ENCODE measurements around the gene PCDHGA10. TPM values are rescaled to one million over a fixed set of nuclear protein-coding genes. Genes with fewer than 3 reads are reported as not detected.
"Not testable (repeated sequence)": the region's sequence is repeated elsewhere in the genome, so short reads cannot be mapped to it uniquely, and the experiment has no call there.

PCDHGA10 gene
- total RNA-seq, 4 donors from 2014 or later: 4.0 to 6.5 (median 6.1) TPM

DNA sequence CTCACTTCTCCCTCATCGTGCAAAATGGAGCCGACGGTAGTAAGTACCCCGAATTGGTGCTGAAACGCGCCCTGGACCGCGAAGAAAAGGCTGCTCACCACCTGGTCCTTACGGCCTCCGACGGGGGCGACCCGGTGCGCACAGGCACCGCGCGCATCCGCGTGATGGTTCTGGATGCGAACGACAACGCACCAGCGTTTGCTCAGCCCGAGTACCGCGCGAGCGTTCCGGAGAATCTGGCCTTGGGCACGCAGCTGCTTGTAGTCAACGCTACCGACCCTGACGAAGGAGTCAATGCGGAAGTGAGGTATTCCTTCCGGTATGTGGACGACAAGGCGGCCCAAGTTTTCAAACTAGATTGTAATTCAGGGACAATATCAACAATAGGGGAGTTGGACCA is 18.5 kb downstream of the PCDHGA10 start:
- 57% methylated on average over 37 of the region's 37 CpGs; no CpG with 5 or more reads in 1 of the 2 donors for WGBS, 2 donors (ENCODE audit: low coverage in 1 of 2)
- TF ChIP-seq POLR2A (IDR thresholded peaks at IDR 0.05) (no peak), EP300 (IDR thresholded peaks at IDR 0.05; ENCODE audit: low read depth) (no peak), POLR2AphosphoS5 (IDR thresholded peaks at IDR 0.05) (no peak)
- TF ChIP-seq, protein P1, sequence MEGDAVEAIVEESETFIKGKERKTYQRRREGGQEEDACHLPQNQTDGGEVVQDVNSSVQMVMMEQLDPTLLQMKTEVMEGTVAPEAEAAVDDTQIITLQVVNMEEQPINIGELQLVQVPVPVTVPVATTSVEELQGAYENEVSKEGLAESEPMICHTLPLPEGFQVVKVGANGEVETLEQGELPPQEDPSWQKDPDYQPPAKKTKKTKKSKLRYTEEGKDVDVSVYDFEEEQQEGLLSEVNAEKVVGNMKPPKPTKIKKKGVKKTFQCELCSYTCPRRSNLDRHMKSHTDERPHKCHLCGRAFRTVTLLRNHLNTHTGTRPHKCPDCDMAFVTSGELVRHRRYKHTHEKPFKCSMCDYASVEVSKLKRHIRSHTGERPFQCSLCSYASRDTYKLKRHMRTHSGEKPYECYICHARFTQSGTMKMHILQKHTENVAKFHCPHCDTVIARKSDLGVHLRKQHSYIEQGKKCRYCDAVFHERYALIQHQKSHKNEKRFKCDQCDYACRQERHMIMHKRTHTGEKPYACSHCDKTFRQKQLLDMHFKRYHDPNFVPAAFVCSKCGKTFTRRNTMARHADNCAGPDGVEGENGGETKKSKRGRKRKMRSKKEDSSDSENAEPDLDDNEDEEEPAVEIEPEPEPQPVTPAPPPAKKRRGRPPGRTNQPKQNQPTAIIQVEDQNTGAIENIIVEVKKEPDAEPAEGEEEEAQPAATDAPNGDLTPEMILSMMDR (IDR thresholded peaks at IDR 0.05): no peak
- DNase-seq: no peak
- Histone ChIP-seq H3K9me3 (peaks cover 90 to 93% of the 10 kb centered on the region in 2 donors), H3K27ac (no peak overlapping the region), H3K36me3 (no peaks in the 10 kb centered on the region), H3K27me3 (no peaks in the 10 kb centered on the region), H3K4me1 (no peaks in the 10 kb centered on the region), H3K4me3 (peak overlapping the region in 1 of 4 donors; percentile 16)
- in situ Hi-C loops (cut with MboI; ENCODE audit: low pct_ligation_motif_present in 1 of 4, low pct_unique_long_range_greater_than_20kb in 1 of 4, low sequenced_read_pairs in 3 of 4): no loop called here
- intact Hi-C loops (cut with DNase I; ENCODE audit: low total_unique reads): no loop called here

DNA sequence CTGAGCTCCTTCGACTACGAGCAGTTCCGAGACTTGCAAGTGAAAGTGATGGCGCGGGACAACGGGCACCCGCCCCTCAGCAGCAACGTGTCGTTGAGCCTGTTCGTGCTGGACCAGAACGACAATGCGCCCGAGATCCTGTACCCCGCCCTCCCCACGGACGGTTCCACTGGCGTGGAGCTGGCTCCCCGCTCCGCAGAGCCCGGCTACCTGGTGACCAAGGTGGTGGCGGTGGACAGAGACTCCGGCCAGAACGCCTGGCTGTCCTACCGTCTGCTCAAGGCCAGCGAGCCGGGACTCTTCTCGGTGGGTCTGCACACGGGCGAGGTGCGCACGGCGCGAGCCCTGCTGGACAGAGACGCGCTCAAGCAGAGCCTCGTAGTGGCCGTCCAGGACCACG is 19.5 kb downstream of the PCDHGA10 start:
- H3K36me3 ChIP-seq; H3K27ac ChIP-seq; H3K4me1 ChIP-seq; intact Hi-C loops (cut with DNase I; ENCODE audit: low total_unique reads); in situ Hi-C loops (cut with MboI; ENCODE audit: low pct_ligation_motif_present in 1 of 4, low pct_unique_long_range_greater_than_20kb in 1 of 4, low sequenced_read_pairs in 3 of 4); DNase-seq; H3K27me3 ChIP-seq; H3K4me3 ChIP-seq: not testable (repeated sequence)
- 74% methylated on average over 36 of the region's 38 CpGs; no CpG with 5 or more reads in 1 of the 2 donors for WGBS, 2 donors (ENCODE audit: low coverage in 1 of 2)
- H3K9me3 ChIP-seq: peaks cover 81 to 91% of the 10 kb centered on the region in 2 donors

DNA sequence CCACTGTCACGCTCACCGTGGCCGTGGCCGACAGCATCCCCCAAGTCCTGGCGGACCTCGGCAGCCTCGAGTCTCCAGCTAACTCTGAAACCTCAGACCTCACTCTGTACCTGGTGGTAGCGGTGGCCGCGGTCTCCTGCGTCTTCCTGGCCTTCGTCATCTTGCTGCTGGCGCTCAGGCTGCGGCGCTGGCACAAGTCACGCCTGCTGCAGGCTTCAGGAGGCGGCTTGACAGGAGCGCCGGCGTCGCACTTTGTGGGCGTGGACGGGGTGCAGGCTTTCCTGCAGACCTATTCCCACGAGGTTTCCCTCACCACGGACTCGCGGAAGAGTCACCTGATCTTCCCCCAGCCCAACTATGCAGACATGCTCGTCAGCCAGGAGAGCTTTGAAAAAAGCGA is 19.9 kb downstream of the PCDHGA10 start:
- intact Hi-C loops (cut with DNase I; ENCODE audit: low total_unique reads); H3K4me1 ChIP-seq; in situ Hi-C loops (cut with MboI; ENCODE audit: low pct_ligation_motif_present in 1 of 4, low pct_unique_long_range_greater_than_20kb in 1 of 4, low sequenced_read_pairs in 3 of 4); H3K36me3 ChIP-seq; H3K4me3 ChIP-seq; H3K27me3 ChIP-seq; H3K27ac ChIP-seq; DNase-seq: not testable (repeated sequence)
- peaks cover 77 to 89% of the 10 kb centered on the region in 2 donors for H3K9me3 ChIP-seq
- WGBS, 2 donors (ENCODE audit: low coverage in 1 of 2): 55 to 56% methylated on average over 8 to 24 of the region's 29 CpGs

DNA sequence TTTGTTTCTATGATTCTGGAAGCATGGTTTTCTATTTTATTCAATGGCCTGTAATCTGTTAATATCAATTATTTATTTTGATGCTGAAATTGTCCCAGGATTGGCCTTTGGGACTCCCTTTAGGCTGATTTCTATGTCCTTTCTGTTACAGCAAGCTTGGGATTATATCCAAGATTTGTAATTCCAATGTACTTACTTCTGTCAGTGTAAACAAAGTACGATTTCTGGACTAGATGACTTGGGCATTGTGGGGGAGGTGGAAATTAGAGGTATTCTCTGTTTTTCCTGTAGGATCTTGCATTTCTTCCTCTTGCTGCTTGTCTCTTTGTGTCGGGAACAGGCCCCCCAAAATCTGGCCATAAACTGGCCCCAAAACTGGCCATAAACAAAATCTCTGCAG is 21.2 kb downstream of the PCDHGA10 start:
- H3K9me3 ChIP-seq: peaks cover 65 to 83% of the 10 kb centered on the region in 2 donors
- H3K4me1 ChIP-seq: no peaks in the 10 kb centered on the region
- WGBS, 2 donors (ENCODE audit: low coverage in 1 of 2): 74% methylated on average over 2 of the region's 2 CpGs
- in situ Hi-C loops (cut with MboI; ENCODE audit: low pct_ligation_motif_present in 1 of 4, low pct_unique_long_range_greater_than_20kb in 1 of 4, low sequenced_read_pairs in 3 of 4) (no loop called here), intact Hi-C loops (cut with DNase I; ENCODE audit: low total_unique reads) (no loop called here)
- TF ChIP-seq EP300 (IDR thresholded peaks at IDR 0.05; ENCODE audit: low read depth): no peak
- H3K36me3 ChIP-seq: no peaks in the 10 kb centered on the region
- H3K27me3 ChIP-seq: no peaks in the 10 kb centered on the region
- no peak for DNase-seq
- H3K4me3 ChIP-seq: no peak overlapping the region
- no peak overlapping the region for H3K27ac ChIP-seq

DNA sequence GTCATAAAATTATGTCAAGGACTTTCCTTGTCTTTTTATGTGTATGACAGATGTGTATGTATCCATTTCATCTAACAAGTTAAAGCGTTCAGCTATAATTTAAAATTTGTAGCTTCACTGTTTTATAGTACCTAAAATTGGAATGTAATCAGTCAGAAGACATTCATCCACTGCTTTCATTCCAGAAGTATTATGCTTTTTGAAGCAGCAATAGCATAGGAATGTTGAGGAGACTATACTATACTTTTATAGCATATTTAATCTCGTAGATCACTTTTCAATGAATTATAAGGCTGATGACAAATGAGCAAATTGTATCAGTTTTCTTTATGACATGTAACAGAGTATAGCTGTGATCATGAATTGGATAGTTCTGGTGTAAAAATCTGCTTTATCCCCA is 24.4 kb downstream of the PCDHGA10 start:
- 80 to 94% methylated on average over 2 of the region's 2 CpGs for WGBS, 2 donors (ENCODE audit: low coverage in 1 of 2)
- Histone ChIP-seq H3K27ac (no peak overlapping the region), H3K36me3 (no peaks in the 10 kb centered on the region), H3K4me1 (no peaks in the 10 kb centered on the region), H3K9me3 (peaks cover 58 to 76% of the 10 kb centered on the region in 2 donors), H3K4me3 (no peak overlapping the region), H3K27me3 (no peaks in the 10 kb centered on the region)
- intact Hi-C loops (cut with DNase I; ENCODE audit: low total_unique reads) (no loop called here), in situ Hi-C loops (cut with MboI; ENCODE audit: low pct_ligation_motif_present in 1 of 4, low pct_unique_long_range_greater_than_20kb in 1 of 4, low sequenced_read_pairs in 3 of 4) (no loop called here)
- TF ChIP-seq, protein P1 (IDR thresholded peaks at IDR 0.05): no peak
- no peak for TF ChIP-seq POLR2A (IDR thresholded peaks at IDR 0.05)
- TF ChIP-seq EP300 (IDR thresholded peaks at IDR 0.05; ENCODE audit: low read depth): no peak
- TF ChIP-seq POLR2AphosphoS5 (IDR thresholded peaks at IDR 0.05): no peak
- DNase-seq: no peak

All from transverse colon (tissue), 4 donors.